T-helper 9 cell (primary cell): ENCODE measurements around the gene KRT16.
"Not testable (repeated sequence)": the region's sequence is repeated elsewhere in the genome, so short reads cannot be mapped to it uniquely, and the experiment has no call there.

Source experiments
- DNase-seq: peaks from one replicate; pipeline ENCODE4 v3.0.0-alpha.2; 2020

KRT16 gene

GRCh38 chr17:41647038-41647813 is 34.7 kb upstream of the KRT16 start:
- DNase-seq = no peak

- no peak for DNase-seq
Measured at GRCh38 chr17:41642252-41643156, 29.9 kb upstream of the KRT16 start.

- not testable (repeated sequence) for DNase-seq
Measured at GRCh38 chr17:41640596-41640995, 28.0 kb upstream of the KRT16 start.

- DNase-seq = no peak
Measured at GRCh38 chr17:41639492-41640473, 27.2 kb upstream of the KRT16 start.

GRCh38 chr17:41638941-41639340 is 26.4 kb upstream of the KRT16 start:
- DNase-seq = no peak

GRCh38 chr17:41638194-41638593 is 25.6 kb upstream of the KRT16 start:
- no peak for DNase-seq

GRCh38 chr17:41636652-41637051 is 24.1 kb upstream of the KRT16 start:
- DNase-seq = no peak

- DNase-seq = no peak
Measured at GRCh38 chr17:41635121-41636097, 22.8 kb upstream of the KRT16 start.

- DNase-seq = no peak
Measured at GRCh38 chr17:41634639-41635038, 22.1 kb upstream of the KRT16 start.

- DNase-seq = no peak
Measured at GRCh38 chr17:41633556-41634199, 21.1 kb upstream of the KRT16 start.

- DNase-seq = no peak
Measured at GRCh38 chr17:41632482-41633105, 20.0 kb upstream of the KRT16 start.

- DNase-seq = no peak
Measured at GRCh38 chr17:41631898-41632285, 19.3 kb upstream of the KRT16 start.

- DNase-seq = no peak
Measured at GRCh38 chr17:41631025-41631897, 18.7 kb upstream of the KRT16 start.

GRCh38 chr17:41629826-41630670 is 17.5 kb upstream of the KRT16 start:
- DNase-seq = no peak

- DNase-seq = no peak
Measured at GRCh38 chr17:41629316-41629715, 16.7 kb upstream of the KRT16 start.

- DNase-seq = not testable (repeated sequence)
Measured at GRCh38 chr17:41628621-41629255, 16.2 kb upstream of the KRT16 start.

GRCh38 chr17:41628073-41628370 is 15.5 kb upstream of the KRT16 start:
- DNase-seq = not testable (repeated sequence)
